Panc1 (cell line): ENCODE measurements around the gene UPB1. TPM values are rescaled to one million over a fixed set of nuclear protein-coding genes. Genes with fewer than 3 reads are reported as not detected.

Experiments used
- ATAC-seq: fragments of 200-7000 bp; cut with Tn5 transposase; 2 replicates; pipeline ENCODE4 v1.9.1; 2020; ENCODE audit warnings: mild to moderate bottlenecking, moderate library complexity
- BruUV-seq: library from RNA; stranded (reverse); fragments of 400-500 nt; replicated peaks from 2 replicates; lab custom pipeline; 2021; lab: Mats Ljungman, UMichigan
- CTCF ChIA-PET: fragments of 300-600 bp; sonication (Branson Sonifier 250); formaldehyde crosslinking; loops from one replicate; lab custom pipeline; 2022; ENCODE audit warnings: antibody characterized with exemption; lab: Charles Lee
- POLR2A ChIA-PET: fragments of 300-600 bp; sonication (Branson Sonifier 250); formaldehyde crosslinking; loops from one replicate; lab custom pipeline; 2022; ENCODE audit warnings: antibody characterized with exemption; lab: Charles Lee
- DNase-seq: peaks from one replicate; pipeline ENCODE4 v3.0.0-alpha.2; 2010; ENCODE audit warnings: low read depth, low spot score
- H3K27ac ChIP-seq: 2 replicates; pipeline ENCODE4 v1.5.1; 2011; ENCODE audit warnings: mild to moderate bottlenecking, low read length, inconsistent platforms
- H3K27me3 ChIP-seq: fragments of 200-500 bp; sonication (Bioruptor generic); 2 replicates; pipeline ENCODE4 v1.6.0; 2014; ENCODE audit warnings: low read length, inconsistent platforms; ENCODE audit not compliant: control insufficient read depth, insufficient read depth
- H3K36me3 ChIP-seq: fragments of 200-500 bp; sonication (Bioruptor generic); 2 replicates; pipeline ENCODE4 v1.5.1; 2014; ENCODE audit warnings: inconsistent platforms, mild to moderate bottlenecking, low read length, moderate library complexity; ENCODE audit not compliant: control insufficient read depth, insufficient read depth
- H3K4me1 ChIP-seq: 2 replicates; pipeline ENCODE4 v1.5.1; 2011; ENCODE audit warnings: inconsistent platforms, mild to moderate bottlenecking, low read length, moderate library complexity; ENCODE audit not compliant: control insufficient read depth, insufficient read depth
- H3K4me3 ChIP-seq, 2 experiments: 2 replicates each; pipeline ENCODE4 v1.5.1; 2011 to 2012; ENCODE audit warnings: low read depth in 2 of 2, low read length in 2 of 2, mild to moderate bottlenecking in 2 of 2, inconsistent platforms in 1 of 2, moderate library complexity in 1 of 2
- H3K9me3 ChIP-seq: fragments of 200-500 bp; sonication (Bioruptor generic); 2 replicates; pipeline ENCODE4 v1.5.1; 2014; ENCODE audit warnings: low read depth, mild to moderate bottlenecking, inconsistent platforms, low read length, moderate library complexity; ENCODE audit not compliant: control insufficient read depth, insufficient read depth
- CTCF ChIP-seq: fragments of 450-650 bp; IDR thresholded peaks from 2 replicates; pipeline ENCODE4 v1.5.1; 2017; ENCODE audit warnings: mild to moderate bottlenecking
- POLR2AphosphoS5 ChIP-seq: IDR thresholded peaks from 2 replicates; pipeline ENCODE4 v1.6.1; 2012; ENCODE audit warnings: mild to moderate bottlenecking, low read depth, low read length, moderate library complexity
- REST ChIP-seq, 2 experiments: IDR thresholded peaks; 2 replicates each; pipeline ENCODE4 v1.6.1; 2011 to 2012; ENCODE audit warnings: low read depth in 2 of 2, control low read depth in 1 of 2, low read length in 1 of 2, mild to moderate bottlenecking in 1 of 2, moderate library complexity in 1 of 2; ENCODE audit not compliant: insufficient read depth in 1 of 2
- SIN3A ChIP-seq: IDR thresholded peaks from 2 replicates; pipeline ENCODE4 v1.6.1; 2012; ENCODE audit warnings: low read depth, mild to moderate bottlenecking, low read length, moderate library complexity, borderline replicate concordance; ENCODE audit not compliant: insufficient read depth
- TCF7L2 ChIP-seq: IDR thresholded peaks from 2 replicates; pipeline ENCODE4 v1.6.1; 2011; ENCODE audit warnings: mild to moderate bottlenecking, low read depth, low read length, inconsistent platforms
- in situ Hi-C: cut with HindIII; loops from 2 replicates; pipeline ENCODE4 v1.10.0; 2016; ENCODE audit warnings: low sequenced_read_pairs, low pct_unique_long_range_greater_than_20kb
- intact Hi-C: fragments of 100-400 bp; cut with micrococcal nuclease; formaldehyde crosslinking; loops from one replicate; pipeline ENCODE4 v1.10.0; 2022; ENCODE audit not compliant: unreplicated experiment
- total RNA-seq: library from RNA; stranded (reverse); gene quantifications from one replicate; pipeline ENCODE4 v1.2.1, GENCODE V29; 2021; ENCODE audit not compliant: unreplicated experiment

UPB1 gene
- total RNA-seq, 1 experiment from 2014 or later = 0.10 TPM

GRCh38 chr22:24515027-24515338 lies 19.9 kb downstream of the UPB1 start:
- in situ Hi-C loops (no loop called here), intact Hi-C loops (no loop called here)
- Histone ChIP-seq H3K36me3 (no peaks in the 10 kb centered on the region), H3K4me1 (peaks cover 3% of the 10 kb centered on the region; the same call in 1 of the 2 replicates), H3K27me3 (no peaks in the 10 kb centered on the region), H3K9me3 (no peaks in the 10 kb centered on the region), H3K27ac (no peak overlapping the region), H3K4me3 (no peak overlapping the region)
- ATAC-seq (no peak), DNase-seq (no peak)
- CTCF ChIA-PET = no interaction called here
- TF ChIP-seq TCF7L2 (no peak), CTCF (no peak), SIN3A (no peak)
- POLR2A ChIA-PET = no interaction called here
- BruUV-seq = no TSS peak

GRCh38 chr22:24516301-24516737 lies 21.2 kb downstream of the UPB1 start:
- POLR2A ChIA-PET = no interaction called here
- in situ Hi-C loops = no loop called here
- TF ChIP-seq SIN3A = no peak
- no peak for TF ChIP-seq CTCF
- TF ChIP-seq POLR2AphosphoS5 = no peak
- no peak for TF ChIP-seq REST (IDR thresholded peaks at IDR 0.05; ENCODE audit: insufficient read depth in 1 of 2, low read depth in 2 of 2, low read length in 1 of 2)
- TF ChIP-seq TCF7L2 = no peak
- ATAC-seq = peak; percentile 72
- DNase-seq = no peak
- no TSS peak for BruUV-seq
- Histone ChIP-seq H3K36me3 (no peaks in the 10 kb centered on the region), H3K27ac (no peak overlapping the region), H3K4me1 (peaks cover 3% of the 10 kb centered on the region; the same call in 1 of the 2 replicates), H3K9me3 (no peaks in the 10 kb centered on the region), H3K4me3 (no peak overlapping the region), H3K27me3 (no peaks in the 10 kb centered on the region)
- intact Hi-C loops = no loop called here
- CTCF ChIA-PET = no interaction called here
